Sigmoid colon (tissue), 4 donors: ENCODE results near the gene SLC38A7.

Source experiments
- CTCF ChIP-seq, 4 experiments: fragments of 450-650 bp in 3 of 4; fragments of 200-600 bp in 1 of 4; IDR thresholded peaks; one replicate each; pipeline ENCODE4 v1.5.1; 2016 to 2019; ENCODE audit warnings: antibody characterized with exemption in 4 of 4, mild to moderate bottlenecking in 3 of 4, moderate library complexity in 2 of 4
- EP300 ChIP-seq, 4 donors: sonication (generic); formaldehyde crosslinking; IDR thresholded peaks; one replicate each; pipeline ENCODE4 v1.6.1; 2017; ENCODE audit warnings: antibody characterized with exemption in 4 of 4
- POLR2A ChIP-seq, 2 donors: fragments of 450-650 bp; IDR thresholded peaks; one replicate each; pipeline ENCODE4 v1.6.1; 2016; ENCODE audit warnings: antibody characterized with exemption in 2 of 2, mild to moderate bottlenecking in 2 of 2, moderate library complexity in 2 of 2
- POLR2AphosphoS5 ChIP-seq, 4 donors: sonication (generic); formaldehyde crosslinking; IDR thresholded peaks; one replicate each; pipeline ENCODE4 v1.6.1; 2017; ENCODE audit warnings: antibody characterized with exemption in 4 of 4

GRCh38 chr16:58652741-58653140, 31.8 kb downstream of the SLC38A7 start:
- TF ChIP-seq POLR2A (IDR thresholded peaks at IDR 0.05) = no peak
- TF ChIP-seq CTCF (IDR thresholded peaks at IDR 0.05) = no peak
- TF ChIP-seq EP300 (IDR thresholded peaks at IDR 0.05) = no peak
- TF ChIP-seq POLR2AphosphoS5 (IDR thresholded peaks at IDR 0.05) = no peak
